Suprapubic skin (tissue), 4 donors: Measurements from ENCODE around the gene PIK3R5.

Experiments used
- EP300 ChIP-seq: sonication (generic); formaldehyde crosslinking; IDR thresholded peaks from one replicate; pipeline ENCODE4 v1.6.1; 2017; ENCODE audit warnings: antibody characterized with exemption
- POLR2A ChIP-seq, 2 donors: fragments of 450-650 bp; IDR thresholded peaks; one replicate each; pipeline ENCODE4 v1.6.1; 2017; ENCODE audit warnings: antibody characterized with exemption in 2 of 2, mild to moderate bottlenecking in 2 of 2, moderate library complexity in 2 of 2
- POLR2AphosphoS5 ChIP-seq, 3 donors: sonication (generic); formaldehyde crosslinking; IDR thresholded peaks; one replicate each; pipeline ENCODE4 v1.6.1; 2017; ENCODE audit warnings: antibody characterized with exemption in 3 of 3
- TF ChIP-seq, protein P1 (sequence below), 2 donors: fragments of 200-600 bp in 1 of 2; fragments of 450-650 bp in 1 of 2; sonication (generic) in 1 of 2; IDR thresholded peaks; one replicate each; pipeline ENCODE4 v1.5.1; 2016 to 2019; ENCODE audit warnings: antibody characterized with exemption in 2 of 2, mild to moderate bottlenecking in 1 of 2, moderate library complexity in 1 of 2

DNA sequence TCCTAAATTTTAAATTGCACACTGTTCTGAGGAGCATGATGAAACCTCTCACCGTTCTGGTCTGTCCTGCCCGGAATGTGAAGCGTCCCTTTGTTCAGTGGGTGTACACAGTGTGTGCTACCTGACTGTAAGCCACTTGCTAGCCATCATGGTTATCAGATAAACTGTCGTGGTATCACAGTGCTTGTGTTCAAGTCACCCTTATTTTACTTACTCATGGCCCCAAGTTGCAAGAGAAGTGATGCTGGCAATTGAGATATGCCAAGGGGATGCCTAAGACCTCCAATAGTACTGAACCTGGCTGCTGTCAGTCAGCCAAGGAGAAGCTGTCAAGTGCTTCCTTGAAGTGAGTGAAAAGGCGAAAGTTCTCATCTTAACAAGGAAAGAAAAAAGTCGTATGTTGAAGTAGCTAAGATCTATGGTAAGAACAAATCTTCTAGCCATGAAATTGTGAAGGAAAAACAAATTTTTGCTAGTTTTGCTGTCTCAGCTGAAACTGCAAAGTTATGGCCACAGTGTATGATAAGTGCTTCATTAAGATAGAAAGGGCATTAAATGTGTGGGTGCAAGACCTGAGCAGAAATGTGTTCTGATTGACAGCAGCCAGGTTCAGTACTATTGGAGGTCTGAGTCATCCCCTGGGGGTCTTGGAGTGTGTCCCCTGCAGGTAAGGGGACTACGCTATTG, 103.9 kb downstream of the PIK3R5 start:
- TF ChIP-seq POLR2A (IDR thresholded peaks at IDR 0.05) (no peak), EP300 (no peak), POLR2AphosphoS5 (IDR thresholded peaks at IDR 0.05) (no peak)
- TF ChIP-seq, protein P1, sequence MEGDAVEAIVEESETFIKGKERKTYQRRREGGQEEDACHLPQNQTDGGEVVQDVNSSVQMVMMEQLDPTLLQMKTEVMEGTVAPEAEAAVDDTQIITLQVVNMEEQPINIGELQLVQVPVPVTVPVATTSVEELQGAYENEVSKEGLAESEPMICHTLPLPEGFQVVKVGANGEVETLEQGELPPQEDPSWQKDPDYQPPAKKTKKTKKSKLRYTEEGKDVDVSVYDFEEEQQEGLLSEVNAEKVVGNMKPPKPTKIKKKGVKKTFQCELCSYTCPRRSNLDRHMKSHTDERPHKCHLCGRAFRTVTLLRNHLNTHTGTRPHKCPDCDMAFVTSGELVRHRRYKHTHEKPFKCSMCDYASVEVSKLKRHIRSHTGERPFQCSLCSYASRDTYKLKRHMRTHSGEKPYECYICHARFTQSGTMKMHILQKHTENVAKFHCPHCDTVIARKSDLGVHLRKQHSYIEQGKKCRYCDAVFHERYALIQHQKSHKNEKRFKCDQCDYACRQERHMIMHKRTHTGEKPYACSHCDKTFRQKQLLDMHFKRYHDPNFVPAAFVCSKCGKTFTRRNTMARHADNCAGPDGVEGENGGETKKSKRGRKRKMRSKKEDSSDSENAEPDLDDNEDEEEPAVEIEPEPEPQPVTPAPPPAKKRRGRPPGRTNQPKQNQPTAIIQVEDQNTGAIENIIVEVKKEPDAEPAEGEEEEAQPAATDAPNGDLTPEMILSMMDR (IDR thresholded peaks at IDR 0.05) = no peak
